ENCODE measurements around the gene NFX1. TPM values are rescaled to one million over a fixed set of nuclear protein-coding genes. Genes with fewer than 3 reads are reported as not detected.

The NFX1 gene
- total RNA-seq, 1 experiment from 2014 or later = 15.4 TPM

GRCh38 chr9:33407061-33407460 lies 116.7 kb downstream of the NFX1 start:
- ATAC-seq = no peak
- H3K79me2 ChIP-seq (ENCODE audit: low read length) = no peaks in the 10 kb centered on the region
- no peaks in the 10 kb centered on the region for H3F3A ChIP-seq (ENCODE audit: low read length, unreplicated experiment)
- no peak for DNase-seq
- no peaks in the 10 kb centered on the region for H3K36me3 ChIP-seq (ENCODE audit: low read depth, low read length)
- H3K4me1 ChIP-seq (ENCODE audit: insufficient read depth, low read length) = peaks cover 4% of the 10 kb centered on the region; the same call in 1 of the 2 replicates
- H3K9ac ChIP-seq (ENCODE audit: low read length) = no peak overlapping the region
- BruUV-seq (replicated peaks) = no TSS peak
- no peaks in the 10 kb centered on the region for H3K9me2 ChIP-seq (replicated peaks; ENCODE audit: low read length)
- H3K9me3 ChIP-seq (ENCODE audit: low read length) = no peaks in the 10 kb centered on the region
- intact Hi-C loops (cut with micrococcal nuclease) = loop anchor here (5.0 kb wide), 1 partner anchor 40 kb away; the partner anchor contains the start of gene AQP3
- ChIA-PET POLR2A (ENCODE audit: unreplicated experiment) (no interaction called here), CTCF (no interaction called here)
- H2AFZ ChIP-seq (ENCODE audit: low read length) = no peak overlapping the region
- no peaks in the 10 kb centered on the region for H3K27me3 ChIP-seq (ENCODE audit: low read length)
- no peak overlapping the region for H3K4me2 ChIP-seq (ENCODE audit: low read length)
- no peak for TF ChIP-seq EZH2 (IDR thresholded peaks at IDR 0.05; ENCODE audit: low read length, unreplicated experiment)
- no peak overlapping the region for H3K4me3 ChIP-seq (ENCODE audit: low read length)
- no peak overlapping the region for H3K27ac ChIP-seq (ENCODE audit: low read length)
- no peaks in the 10 kb centered on the region for H4K20me1 ChIP-seq (ENCODE audit: low read length)

- Histone ChIP-seq H3K27me3 (ENCODE audit: low read length) (no peaks in the 10 kb centered on the region), H3K79me2 (ENCODE audit: low read length) (no peaks in the 10 kb centered on the region), H3K27ac (ENCODE audit: low read length) (no peak overlapping the region), H4K20me1 (ENCODE audit: low read length) (no peaks in the 10 kb centered on the region), H3K9me2 (replicated peaks; ENCODE audit: low read length) (no peaks in the 10 kb centered on the region), H3K4me2 (ENCODE audit: low read length) (no peak overlapping the region), H3K9ac (ENCODE audit: low read length) (no peak overlapping the region), H3K36me3 (ENCODE audit: low read depth, low read length) (no peaks in the 10 kb centered on the region), H3K4me1 (ENCODE audit: insufficient read depth, low read length) (peaks cover 4% of the 10 kb centered on the region; the same call in 1 of the 2 replicates), H3F3A (ENCODE audit: low read length, unreplicated experiment) (no peaks in the 10 kb centered on the region), H2AFZ (ENCODE audit: low read length) (no peak overlapping the region), H3K9me3 (ENCODE audit: low read length) (no peaks in the 10 kb centered on the region), H3K4me3 (ENCODE audit: low read length) (no peak overlapping the region)
- DNase-seq (peak; percentile 67), ATAC-seq (peak; percentile 78)
- BruUV-seq (replicated peaks) = no TSS peak
- intact Hi-C loops (cut with micrococcal nuclease) = loop anchor here (5.0 kb wide), 1 partner anchor 39 kb away; the partner anchor contains the start of gene AQP3
- ChIA-PET POLR2A (ENCODE audit: unreplicated experiment) (interaction anchor here (0.5 kb wide), 1 partner anchor 16 kb away, joined by 13 read pairs; no protein-coding TSS in a partner anchor), CTCF (no interaction called here)
- TF ChIP-seq EZH2 (IDR thresholded peaks at IDR 0.05; ENCODE audit: low read length, unreplicated experiment) (no peak), EZH2phosphoT487 (IDR thresholded peaks at IDR 0.05; ENCODE audit: borderline replicate concordance, low read length) (no peak), CTCF (conservative IDR thresholded peaks at IDR 0.05; ENCODE audit: low read depth, low read length) (no peak)
These were observed 117.8 kb downstream of the NFX1 start for GRCh38 chr9:33408087-33408486.

GRCh38 chr9:33414268-33414667 lies 124.0 kb downstream of the NFX1 start:
- no peak overlapping the region for H3K4me3 ChIP-seq (ENCODE audit: low read length)
- ATAC-seq (no peak), DNase-seq (no peak)
- H3K9me2 ChIP-seq (replicated peaks; ENCODE audit: low read length) = no peaks in the 10 kb centered on the region
- peaks cover 29% of the 10 kb centered on the region for H3K4me1 ChIP-seq (ENCODE audit: insufficient read depth, low read length)
- BruUV-seq (replicated peaks) = no TSS peak
- H3K9me3 ChIP-seq (ENCODE audit: low read length) = no peaks in the 10 kb centered on the region
- no peak overlapping the region for H3K9ac ChIP-seq (ENCODE audit: low read length)
- CTCF ChIA-PET = no interaction called here
- H4K20me1 ChIP-seq (ENCODE audit: low read length) = no peaks in the 10 kb centered on the region
- intact Hi-C loops (cut with micrococcal nuclease) = no loop called here
- H3K27ac ChIP-seq (ENCODE audit: low read length) = no peak overlapping the region
- H3K4me2 ChIP-seq (ENCODE audit: low read length) = no peak overlapping the region
- H3K79me2 ChIP-seq (ENCODE audit: low read length) = no peaks in the 10 kb centered on the region
- TF ChIP-seq EZH2phosphoT487 (IDR thresholded peaks at IDR 0.05; ENCODE audit: borderline replicate concordance, low read length) (no peak), EZH2 (IDR thresholded peaks at IDR 0.05; ENCODE audit: low read length, unreplicated experiment) (no peak), CTCF (conservative IDR thresholded peaks at IDR 0.05; ENCODE audit: low read depth, low read length) (no peak)
- H3K36me3 ChIP-seq (ENCODE audit: low read depth, low read length) = no peaks in the 10 kb centered on the region
- H3K27me3 ChIP-seq (ENCODE audit: low read length) = no peaks in the 10 kb centered on the region
- H3F3A ChIP-seq (ENCODE audit: low read length, unreplicated experiment) = no peaks in the 10 kb centered on the region
- POLR2A ChIA-PET (ENCODE audit: unreplicated experiment) = no interaction called here
- no peak overlapping the region for H2AFZ ChIP-seq (ENCODE audit: low read length)
